IPS-NIHi11 (cell line): Measurements from ENCODE around the gene AQP7.
"Not testable (repeated sequence)": the region's sequence is repeated elsewhere in the genome, so short reads cannot be mapped to it uniquely, and the experiment has no call there.

ENCODE experiments used
- DNase-seq: peaks from one replicate; pipeline ENCODE4 v3.0.0; 2012; ENCODE audit warnings: mixed read lengths, low spot score

The AQP7 gene

DNA sequence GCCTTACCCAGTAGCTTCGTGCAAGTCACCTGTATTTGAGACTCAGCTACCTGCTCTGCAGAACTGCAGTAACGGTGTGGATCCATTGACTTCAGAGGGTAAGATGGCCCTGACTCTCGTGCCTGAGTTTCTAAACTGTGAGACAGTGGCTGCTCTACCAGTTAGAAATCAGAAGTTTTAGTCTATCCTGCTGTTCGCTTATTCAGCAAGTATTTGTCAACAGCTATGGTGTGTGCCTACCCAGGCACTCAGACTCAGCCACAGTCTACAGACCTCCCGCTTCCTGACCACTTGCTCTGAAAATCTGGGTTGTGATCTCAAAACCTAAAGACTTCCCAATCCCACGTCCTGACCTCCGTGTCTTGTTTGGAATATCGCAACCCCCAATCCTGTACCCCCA is 31.5 kb upstream of the AQP7 start:
- no peak for DNase-seq

DNA sequence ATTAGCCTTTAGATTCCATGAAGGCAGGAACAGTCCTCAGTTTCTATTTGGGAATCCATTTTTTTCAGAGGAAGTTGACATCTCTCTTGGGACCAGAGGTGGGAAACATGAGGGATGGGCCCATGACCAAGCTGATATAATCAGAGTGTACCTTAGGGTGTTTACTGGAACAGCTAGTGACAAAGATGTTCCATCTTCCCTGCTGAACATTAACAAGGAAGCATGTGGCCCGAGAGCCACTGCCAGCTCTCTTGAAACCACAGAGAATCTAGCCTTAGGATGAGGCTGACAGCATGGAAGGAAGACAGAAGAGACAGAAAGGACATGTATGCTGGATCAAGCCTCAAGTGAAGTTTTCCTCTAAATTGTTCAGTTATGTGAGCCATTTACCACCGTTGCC is 29.1 kb upstream of the AQP7 start:
- no peak for DNase-seq

DNA sequence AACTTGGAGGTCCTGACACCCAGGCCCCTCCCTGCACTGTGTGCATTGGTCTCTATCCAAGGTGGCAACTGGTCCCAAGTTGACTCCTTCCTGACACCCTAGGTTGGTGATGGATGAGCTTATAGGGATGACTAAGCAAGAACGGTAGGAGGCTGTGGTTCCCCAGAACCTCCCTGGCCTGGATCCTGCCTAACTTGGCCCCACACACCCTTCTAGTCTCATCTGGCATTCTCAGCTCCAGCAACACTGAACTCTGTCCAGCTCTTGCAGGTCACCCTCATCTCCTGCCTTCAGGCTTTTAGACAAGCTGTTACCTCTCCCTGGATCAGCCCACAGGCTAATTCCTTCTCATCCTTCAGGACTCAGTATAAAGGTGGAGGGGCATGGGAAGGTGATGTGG is 28.6 kb upstream of the AQP7 start:
- no peak for DNase-seq

DNA sequence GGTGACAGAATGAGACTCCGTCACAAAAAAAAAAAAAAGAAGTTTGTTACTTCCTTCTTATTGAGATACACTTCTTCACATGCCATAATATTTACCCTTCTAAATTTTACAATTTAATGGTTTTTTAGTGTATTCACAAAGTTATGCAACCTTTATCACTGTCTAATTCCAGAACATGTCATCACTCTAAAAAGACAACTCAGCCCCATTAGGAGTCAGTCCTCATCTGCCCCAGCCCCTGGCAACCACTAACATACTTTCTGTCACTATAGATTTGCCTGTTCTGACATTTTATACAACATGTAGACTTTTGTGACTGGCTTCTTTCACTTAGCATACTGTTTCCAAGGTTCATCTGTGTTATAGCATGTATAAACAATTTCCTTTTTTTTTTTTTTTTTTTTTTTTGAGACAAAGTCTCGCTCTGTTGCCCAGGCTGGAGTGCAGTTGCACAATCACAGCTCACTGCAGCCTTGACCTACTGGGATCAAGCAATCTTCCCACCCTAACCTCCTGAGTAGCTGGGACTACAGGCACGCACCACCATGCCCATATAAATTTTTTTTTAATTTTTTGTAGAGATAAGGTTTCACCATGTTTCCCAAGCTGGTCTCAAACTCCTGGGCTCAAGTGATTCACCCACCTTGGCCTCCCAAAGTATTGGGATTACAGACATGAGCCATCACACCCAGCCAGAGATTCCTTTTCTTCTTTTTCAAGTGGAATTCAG is 27.1 kb upstream of the AQP7 start:
- DNase-seq: no peak

DNA sequence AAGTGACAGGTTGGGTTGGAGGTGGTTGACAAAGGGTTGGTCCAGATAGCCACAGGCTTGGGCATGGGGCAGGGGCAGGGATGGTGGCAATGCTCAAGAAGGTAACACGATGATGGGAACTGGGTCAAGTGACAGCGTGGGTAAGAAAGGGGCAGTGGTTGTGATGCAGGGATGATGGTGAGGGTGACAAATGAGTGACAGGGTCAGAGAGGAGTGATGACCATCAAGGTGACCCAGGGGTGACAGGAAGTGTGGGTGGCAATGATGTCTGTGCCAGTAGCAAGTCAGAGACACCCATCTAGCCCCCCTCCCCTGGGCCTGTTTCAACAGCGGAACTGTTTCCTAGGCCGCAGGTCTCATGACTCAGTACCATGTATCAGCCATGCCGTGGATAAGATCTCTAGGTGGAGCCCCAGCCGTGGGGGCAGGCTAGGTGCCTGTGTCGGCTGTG is 24.5 kb upstream of the AQP7 start:
- DNase-seq: no peak

DNA sequence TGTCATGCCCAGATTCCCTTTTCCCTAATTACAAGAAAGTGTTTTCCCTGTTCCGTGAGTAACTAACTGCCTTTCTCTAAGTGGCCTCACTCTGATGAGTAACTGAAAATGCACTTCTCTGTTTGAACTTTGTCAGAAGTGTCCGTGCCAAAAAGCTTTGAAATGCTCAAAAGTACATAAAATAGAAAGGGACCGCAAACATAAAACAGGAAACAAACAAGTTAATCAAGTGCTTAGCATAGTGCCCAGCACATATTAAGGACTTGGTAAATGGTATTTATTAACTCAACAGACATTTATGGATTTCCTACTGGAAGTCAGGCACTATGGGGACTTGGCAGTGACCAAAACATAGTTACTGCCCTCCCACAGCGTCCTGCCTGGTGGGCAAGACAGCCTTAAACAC is 22.8 kb upstream of the AQP7 start:
- no peak for DNase-seq

DNA sequence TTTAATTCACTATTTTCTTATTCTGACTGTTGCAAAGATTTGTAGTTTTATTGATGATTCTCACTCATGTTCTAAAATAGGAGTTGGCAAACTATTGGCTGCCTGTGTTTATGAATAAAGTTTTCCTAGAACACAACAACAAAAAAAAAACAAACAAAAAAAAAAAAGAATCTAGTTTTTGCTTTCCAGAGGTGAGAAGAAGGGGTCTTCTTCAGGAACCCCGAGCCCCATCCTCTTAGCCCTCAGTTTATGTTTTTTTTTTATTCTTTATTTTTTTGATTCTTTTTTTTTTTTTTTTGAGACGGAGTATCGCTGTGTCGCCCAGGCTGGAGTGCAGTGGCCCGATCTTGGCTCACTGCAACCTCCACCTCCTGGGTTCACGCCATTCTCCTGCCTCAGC is 22.1 kb upstream of the AQP7 start:
- not testable (repeated sequence) for DNase-seq

DNA sequence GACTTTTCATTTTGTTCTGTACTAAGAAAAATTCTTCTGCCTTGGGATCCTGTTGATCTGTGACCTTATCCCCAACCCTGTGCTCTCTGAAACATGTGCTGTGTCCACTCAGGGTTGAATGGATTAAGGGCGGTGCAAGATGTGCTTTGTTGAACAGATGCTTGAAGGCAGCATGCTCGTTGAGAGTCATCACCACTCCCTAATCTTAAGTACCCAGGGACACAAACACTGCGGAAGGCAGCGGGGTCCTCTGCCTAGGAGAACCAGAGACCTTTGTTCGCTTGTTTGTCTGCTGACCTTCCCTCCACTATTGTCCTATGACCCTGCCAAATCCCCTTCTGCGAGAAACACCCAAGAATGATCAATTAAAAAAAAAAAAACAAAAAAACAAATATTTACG is 21.7 kb upstream of the AQP7 start:
- DNase-seq: not testable (repeated sequence)

DNA sequence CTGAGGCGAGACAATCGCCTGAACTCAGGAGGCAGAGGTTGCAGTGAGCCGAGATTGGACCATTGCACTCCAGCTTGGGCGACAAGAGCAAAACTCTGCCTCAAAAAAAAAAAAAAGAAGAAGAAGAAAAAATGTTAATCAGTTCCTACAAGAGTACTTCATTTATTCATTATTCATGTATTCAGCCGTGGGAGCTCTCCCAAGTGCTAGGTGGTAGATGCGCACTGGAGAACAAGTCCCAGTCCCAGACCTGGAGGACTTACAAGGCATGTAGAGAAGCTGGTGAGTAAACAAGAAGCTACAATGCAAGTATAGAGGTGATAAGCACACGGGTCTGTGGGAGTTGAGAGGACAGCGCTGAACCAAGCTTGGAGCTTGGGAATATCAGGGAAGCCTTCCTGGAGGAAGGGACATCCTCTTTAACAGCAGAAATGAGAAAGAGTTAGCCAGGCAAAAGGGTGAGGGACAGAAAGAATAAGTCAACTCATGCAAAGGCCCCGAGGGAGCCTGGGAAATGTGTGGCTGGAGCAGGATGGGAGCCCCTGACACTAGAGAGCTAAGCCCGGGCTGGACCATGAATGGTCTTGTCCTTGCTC is 17.4 kb upstream of the AQP7 start:
- DNase-seq: no peak

DNA sequence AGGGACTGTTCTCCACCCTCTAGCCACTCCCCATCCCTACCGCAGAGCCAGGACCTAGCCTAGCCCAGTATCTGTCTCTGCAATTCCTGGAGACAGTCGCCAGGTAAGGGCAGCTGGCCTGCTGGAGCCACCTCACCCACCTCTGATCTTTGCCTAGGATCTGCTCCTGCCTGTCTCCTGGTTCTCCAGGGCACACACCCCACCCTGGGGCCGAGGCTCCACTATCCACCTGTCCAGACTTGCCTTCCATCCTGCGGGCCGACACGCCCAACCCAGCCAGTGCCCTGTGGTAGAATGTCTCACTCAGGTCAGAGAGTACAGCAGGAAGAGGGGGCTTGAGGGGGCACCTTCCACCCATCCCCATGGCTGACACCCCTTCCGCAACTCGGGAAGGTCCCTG is 15.7 kb upstream of the AQP7 start:
- DNase-seq: no peak

DNA sequence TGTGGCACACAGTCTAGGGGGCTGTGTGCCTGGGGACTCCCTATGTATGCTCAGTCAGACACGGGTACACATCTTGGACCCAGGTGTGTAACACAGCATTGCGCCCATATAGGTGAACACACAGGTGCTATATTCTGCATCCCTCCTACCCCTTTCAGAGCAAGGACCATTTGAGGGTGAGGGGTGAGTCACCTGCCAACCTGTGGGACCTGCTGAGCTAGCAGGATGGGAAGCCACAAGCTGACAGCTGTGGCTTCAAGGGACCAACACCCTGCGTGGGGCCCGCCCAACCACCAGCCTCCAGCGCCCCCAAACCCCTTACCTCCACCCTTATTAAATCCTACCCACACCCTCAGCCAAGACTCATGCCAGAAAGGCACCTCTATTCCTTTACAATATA is 14.6 kb upstream of the AQP7 start:
- no peak for DNase-seq

DNA sequence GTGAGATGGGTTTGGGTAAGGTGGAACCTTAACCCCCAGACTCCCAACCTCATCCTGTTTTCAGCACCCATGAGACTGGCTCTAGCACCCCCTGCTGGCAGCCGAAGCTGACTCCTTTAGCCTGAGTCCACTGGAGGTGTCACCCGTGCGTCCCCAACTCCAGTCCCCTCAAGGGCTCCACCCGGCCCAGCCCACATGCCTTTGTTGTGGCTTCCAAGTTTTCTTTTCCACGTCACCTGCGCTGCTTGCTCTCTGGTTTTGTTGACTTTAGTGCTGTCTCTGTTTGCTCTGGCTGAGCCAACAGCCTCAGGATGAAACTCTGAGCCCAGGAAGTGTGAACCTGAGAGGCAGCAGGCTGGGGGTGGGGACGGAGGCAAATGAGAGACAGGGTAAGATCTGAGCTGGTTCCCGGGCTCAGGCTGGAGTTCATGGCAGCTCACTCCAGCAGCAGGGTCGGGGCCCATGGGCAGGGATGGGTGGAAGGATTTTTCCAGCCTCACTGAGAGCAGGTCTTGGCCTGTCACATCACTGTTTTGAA is 13.2 kb upstream of the AQP7 start:
- peak; percentile 83 for DNase-seq

DNA sequence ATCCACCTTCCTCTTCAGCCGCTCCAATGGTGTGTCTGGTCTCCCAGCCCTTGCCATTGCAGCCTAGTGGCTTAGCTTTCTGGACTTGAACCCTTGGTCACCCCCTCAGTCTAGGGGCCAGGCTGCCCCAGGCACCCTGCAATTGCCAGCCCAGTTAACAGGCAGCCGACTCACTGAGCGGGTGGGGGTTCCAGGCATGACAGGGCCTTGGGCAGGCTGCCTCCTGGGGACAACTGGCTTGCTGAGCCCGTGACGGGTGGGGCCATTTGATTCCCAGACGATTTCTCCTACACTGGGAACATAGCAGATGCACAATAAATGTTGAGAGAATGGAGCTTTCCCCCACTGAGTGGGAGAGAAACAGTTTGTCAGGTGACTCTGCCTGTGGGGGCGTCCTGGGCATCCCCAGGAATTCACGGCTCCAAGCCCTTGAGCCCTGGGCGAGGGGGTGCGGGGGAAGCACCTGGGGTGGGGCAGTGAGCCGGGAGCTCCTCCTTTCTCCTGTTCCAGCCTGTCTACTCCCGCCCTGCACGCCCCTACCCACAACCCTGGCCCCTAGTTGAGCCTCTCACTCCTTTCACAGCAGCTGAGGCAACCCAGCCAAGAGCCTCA is 12.6 kb upstream of the AQP7 start:
- DNase-seq: no peak

DNA sequence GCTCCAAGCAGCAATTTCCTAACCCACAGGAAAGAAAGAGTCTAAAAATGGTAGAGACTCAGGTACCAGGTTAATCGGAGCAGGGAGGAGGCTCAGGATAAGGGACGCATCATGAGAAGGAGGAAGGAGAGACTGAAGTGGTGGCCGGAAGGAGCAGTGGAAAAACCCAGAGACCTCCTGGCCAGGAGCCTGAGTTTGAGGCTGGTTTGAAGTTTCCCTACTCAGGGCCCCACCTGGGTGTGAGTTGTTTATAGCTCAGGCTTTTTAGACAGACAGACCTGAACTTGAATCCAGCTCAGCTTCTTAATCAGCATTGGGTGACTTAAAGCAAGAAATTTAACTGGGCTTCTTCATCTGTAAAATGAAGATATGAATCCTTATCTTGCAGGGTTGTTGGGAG is 11.9 kb upstream of the AQP7 start:
- no peak for DNase-seq

DNA sequence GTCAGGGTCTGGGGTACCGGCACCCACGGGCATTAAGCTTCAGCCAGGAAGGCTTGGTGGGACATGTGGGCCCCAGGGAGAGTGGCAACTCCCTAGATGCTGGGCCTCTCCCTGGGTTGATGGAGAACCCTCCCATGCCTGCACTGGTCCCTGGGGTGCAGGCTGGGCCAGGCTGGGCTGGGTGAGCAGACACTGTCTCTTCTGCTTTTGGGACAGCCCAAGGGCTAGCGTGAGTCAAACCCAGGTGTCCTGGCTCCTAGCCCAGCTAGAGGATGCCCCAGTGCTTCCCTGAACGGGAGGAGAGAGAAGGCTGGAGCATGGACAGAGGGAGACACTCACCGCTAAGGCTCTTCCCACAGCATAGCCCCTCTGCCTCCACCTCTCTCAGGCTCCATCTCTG is 5.7 kb upstream of the AQP7 start:
- DNase-seq: no peak

DNA sequence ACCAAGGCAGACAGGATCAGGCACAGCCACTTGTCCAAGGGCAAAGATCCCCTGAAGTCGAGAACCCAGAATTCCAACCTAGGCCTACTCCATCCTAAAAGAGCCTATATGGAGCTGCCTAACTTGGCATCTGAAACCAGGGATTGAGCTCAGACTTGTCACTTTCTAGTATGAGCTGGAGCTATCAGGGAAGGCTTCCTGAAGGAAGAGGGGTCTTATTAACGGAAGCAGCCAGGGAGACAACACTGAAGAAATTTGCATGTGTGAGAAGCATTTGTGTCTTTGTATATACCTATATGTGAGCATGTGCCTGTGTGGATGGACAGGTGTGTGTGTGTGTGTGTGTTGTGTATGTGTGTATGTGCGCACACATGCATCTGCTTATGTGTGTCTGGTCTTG is 4.7 kb upstream of the AQP7 start:
- DNase-seq: no peak

DNA sequence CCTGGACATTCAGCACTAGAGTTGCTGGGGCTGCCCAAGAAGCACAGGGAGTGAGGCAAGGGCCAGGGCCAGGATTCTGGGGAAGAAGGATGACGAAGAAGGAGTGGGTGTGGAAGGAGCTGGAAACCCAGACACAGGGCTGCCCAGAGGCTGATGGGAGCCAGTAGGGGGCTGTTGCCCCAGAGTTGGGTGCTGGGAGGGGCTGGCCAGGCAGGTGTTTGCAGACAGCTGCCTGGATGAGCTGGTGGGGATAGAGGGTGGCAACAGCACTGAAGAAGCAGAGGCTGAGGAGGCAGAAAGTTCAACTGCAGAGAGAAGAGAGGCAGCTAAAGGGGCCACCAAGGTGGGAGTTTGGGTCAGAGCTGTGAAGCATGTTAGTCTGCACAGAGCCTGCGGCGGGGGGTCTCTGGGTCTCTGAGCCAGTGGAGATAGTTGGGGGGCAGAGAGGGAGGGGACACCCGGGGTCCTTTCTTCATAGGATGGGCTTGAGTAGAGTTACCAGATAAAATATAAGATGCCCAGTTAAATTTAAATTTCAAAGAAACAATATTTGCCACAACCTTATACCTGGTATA is 2.5 kb upstream of the AQP7 start:
- DNase-seq: no peak

DNA sequence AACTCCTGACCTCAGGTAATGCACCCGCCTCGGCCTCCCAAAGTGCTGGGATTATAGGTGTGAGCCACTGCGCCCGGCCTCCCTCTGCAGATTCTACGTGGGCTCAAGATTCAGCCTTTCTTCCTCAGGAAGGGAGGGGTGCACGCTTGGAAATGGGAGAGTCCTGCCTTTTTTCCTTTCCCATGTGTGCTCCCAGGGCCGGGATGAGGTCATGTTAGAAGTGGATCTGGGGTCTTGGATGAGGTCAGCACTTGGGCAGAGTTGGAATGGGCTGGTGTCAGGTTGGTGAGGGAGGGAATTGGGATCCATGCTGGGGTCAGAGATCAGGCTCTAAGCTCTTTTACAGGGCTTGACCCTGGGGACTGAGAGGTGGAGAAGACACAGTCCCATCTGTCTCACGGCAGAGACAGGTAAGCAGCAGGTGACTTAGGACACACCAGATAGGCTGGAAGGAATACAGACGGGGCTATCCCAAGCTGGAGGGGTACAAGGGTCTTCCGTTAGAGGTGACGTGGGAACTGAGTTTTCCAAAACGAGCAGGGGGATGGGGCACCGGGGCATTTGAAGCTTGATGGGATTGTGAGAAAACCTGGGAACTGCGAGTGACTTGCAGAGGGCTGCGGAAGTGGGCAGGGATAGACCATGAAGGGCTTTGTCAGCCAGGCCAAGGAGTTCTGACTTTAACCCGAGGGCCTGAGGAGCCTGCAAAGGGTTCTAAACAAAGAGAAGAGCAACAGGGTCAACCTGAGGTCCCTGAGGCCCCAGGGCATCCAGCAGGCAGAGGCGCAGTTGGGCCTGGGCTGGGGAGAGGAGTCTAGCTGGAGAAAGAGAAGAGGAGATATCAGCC is 1.8 kb upstream of the AQP7 start:
- no peak for DNase-seq

DNA sequence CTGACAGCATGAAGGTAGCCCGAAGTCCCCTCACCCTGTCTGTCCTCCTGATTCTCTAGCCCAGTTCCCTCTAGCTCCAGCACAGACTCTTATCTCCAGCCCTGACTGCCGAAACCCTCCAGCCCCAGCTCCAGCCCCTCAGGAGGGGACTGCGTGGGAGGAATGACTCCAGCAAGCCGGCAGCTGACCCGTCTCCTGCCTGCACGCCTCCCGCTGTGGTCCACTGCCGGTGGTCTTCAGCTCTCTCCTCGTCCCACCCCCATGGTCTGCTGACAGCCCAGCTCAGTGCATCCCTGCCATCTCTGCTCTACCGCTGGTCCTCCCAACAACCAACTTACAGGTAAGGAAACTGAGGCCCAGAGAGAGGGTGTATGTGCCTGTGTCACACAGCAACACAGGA is 559 bp downstream of the AQP7 start:
- not testable (repeated sequence) for DNase-seq

DNA sequence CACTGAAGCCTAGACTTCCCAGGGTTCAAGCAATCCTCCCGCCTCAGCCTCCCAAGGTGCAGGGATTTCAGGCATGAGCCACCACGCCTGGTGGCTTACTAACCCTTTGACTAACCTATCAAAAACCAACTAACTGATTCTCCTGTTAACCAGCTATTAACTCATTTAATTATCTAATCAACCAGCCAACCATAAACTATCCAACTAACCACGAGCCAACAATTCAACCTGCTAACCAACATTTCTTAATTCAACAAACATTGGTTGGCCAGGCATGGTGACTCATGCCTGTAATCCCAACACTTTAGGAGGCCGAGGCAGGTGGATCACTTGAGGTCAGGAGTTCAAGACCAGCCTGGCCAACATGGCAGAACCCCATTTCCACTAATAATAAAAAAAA is 3.3 kb downstream of the AQP7 start:
- not testable (repeated sequence) for DNase-seq

DNA sequence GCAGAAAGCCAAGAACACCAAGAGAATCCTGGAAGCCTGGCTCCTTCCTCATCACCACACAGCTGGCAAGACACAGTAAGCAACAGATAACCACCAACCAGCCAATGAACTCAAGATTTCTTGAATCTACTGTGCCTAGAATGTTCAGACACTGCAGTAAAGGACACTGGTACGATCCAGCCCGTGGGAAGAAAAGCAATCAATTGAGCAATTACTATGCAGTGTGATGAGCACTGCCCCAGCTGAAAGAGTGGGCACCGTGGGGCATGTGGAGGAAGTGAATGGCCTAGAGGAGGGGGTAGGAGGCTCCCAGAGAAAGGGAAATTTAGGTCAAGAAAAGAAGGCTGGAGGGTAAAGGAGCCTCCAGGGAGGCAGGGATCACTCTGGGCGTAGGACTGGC is 4.6 kb downstream of the AQP7 start:
- not testable (repeated sequence) for DNase-seq
